Left lung (tissue), 10 donors: ENCODE measurements around the gene SHC3. TPM values are rescaled to one million over a fixed set of nuclear protein-coding genes. Genes with fewer than 3 reads are reported as not detected.

Experiments used
- ATAC-seq: fragments of 200-7000 bp; cut with Tn5 transposase; one replicate; pipeline ENCODE4 v1.9.1; 2020; ENCODE audit warnings: moderate library complexity
- DNase-seq, 4 donors: peaks; one replicate each; pipeline ENCODE4 v3.0.0-alpha.2; 2013 to 2020
- H3K27ac ChIP-seq, 2 donors: fragments of 200-600 bp; sonication (generic) in 1 of 2; one replicate each; pipeline versions ENCODE4 v1.5.0 to v1.8.0; 2020 to 2021
- H3K27me3 ChIP-seq, 2 donors: fragments of 200-600 bp; sonication (generic) in 1 of 2; one replicate each; pipeline versions ENCODE4 v1.5.0 to v1.8.0; 2020 to 2021
- H3K36me3 ChIP-seq, 2 donors: fragments of 200-600 bp; sonication (generic) in 1 of 2; one replicate each; pipeline versions ENCODE4 v1.5.0 to v1.8.0; 2020 to 2021
- H3K4me1 ChIP-seq, 2 donors: fragments of 200-600 bp; one replicate each; pipeline ENCODE4 v1.8.0; 2021
- H3K4me3 ChIP-seq, 2 donors: fragments of 200-600 bp; sonication (generic) in 1 of 2; one replicate each; pipeline versions ENCODE4 v1.5.0 to v1.8.0; 2020 to 2021; ENCODE audit warnings: mild to moderate bottlenecking in 1 of 2
- H3K9me3 ChIP-seq, 2 donors: fragments of 200-600 bp; sonication (generic) in 1 of 2; one replicate each; pipeline versions ENCODE4 v1.5.0 to v1.8.0; 2020 to 2021
- CTCF ChIP-seq, 2 donors: fragments of 200-600 bp; sonication (generic) in 1 of 2; IDR thresholded peaks; one replicate each; pipeline versions ENCODE4 v1.5.0 to v1.8.0; 2021; ENCODE audit warnings: antibody characterized with exemption in 2 of 2
- intact Hi-C, 2 donors: fragments of 100-400 bp; cut with DNase I; formaldehyde crosslinking; loops; one replicate each; pipeline versions ENCODE4 v1.11.2 to v1.14.2; 2022
- polyA plus RNA-seq, 6 donors: library from polyadenylated mRNA; unstranded; fragments of 120-200 nt; gene quantifications; one replicate each; pipeline ENCODE4 v1.2.1, GENCODE V29; 2013; ENCODE audit not compliant: insufficient read length in 6 of 6
- total RNA-seq, 2 donors: library from RNA; stranded (reverse); fragmentation: NEBNext Ultra II Directional; extraction: Animal tissue kit (Norgen Biotek cat#: 25700); gene quantifications; one replicate each; pipeline ENCODE4 v1.2.1, GENCODE V29; 2021
- donor health status: DM: no; HTN: yes; CAD: no.
- donor health status: DM: no; HTN: no; CAD: no.

Gene SHC3
- total and polyA plus RNA-seq, 8 donors = 10.4 to 19.2 (median 15.6) TPM

- ATAC-seq (no peak), DNase-seq (peak in 1 of 4 donors; percentile 50)
- intact Hi-C loops = no loop called here
These were observed 33.5 kb downstream of the SHC3 start for GRCh38 chr9:89145097-89145496.

GRCh38 chr9:89144238-89144637, 34.4 kb downstream of the SHC3 start:
- H3K27me3 ChIP-seq = no peaks in the 10 kb centered on the region
- H3K4me1 ChIP-seq = peaks cover 0 to under 1% of the 10 kb centered on the region in 2 donors
- no peaks in the 10 kb centered on the region for H3K36me3 ChIP-seq
- DNase-seq = no peak
- peak; percentile 23 for ATAC-seq
- no peak overlapping the region for H3K27ac ChIP-seq
- H3K4me3 ChIP-seq = no peak overlapping the region
- intact Hi-C loops = no loop called here
- no peak for TF ChIP-seq CTCF (IDR thresholded peaks at IDR 0.05)
- no peaks in the 10 kb centered on the region for H3K9me3 ChIP-seq

More at GRCh38 chr9:89145097-89145496, 33.5 kb downstream of the SHC3 start:
- Histone ChIP-seq H3K4me1 (no peaks in the 10 kb centered on the region), H3K4me3 (no peak overlapping the region), H3K9me3 (no peaks in the 10 kb centered on the region), H3K36me3 (no peaks in the 10 kb centered on the region), H3K27me3 (no peaks in the 10 kb centered on the region), H3K27ac (no peak overlapping the region)
- no peak for TF ChIP-seq CTCF (IDR thresholded peaks at IDR 0.05)

GRCh38 chr9:89143266-89143665, 35.4 kb downstream of the SHC3 start:
- intact Hi-C loops = no loop called here
- Histone ChIP-seq H3K4me3 (no peak overlapping the region), H3K4me1 (peaks cover 0 to 5% of the 10 kb centered on the region in 2 donors), H3K36me3 (no peaks in the 10 kb centered on the region), H3K9me3 (no peaks in the 10 kb centered on the region), H3K27ac (no peak overlapping the region), H3K27me3 (no peaks in the 10 kb centered on the region)
- no peak for TF ChIP-seq CTCF (IDR thresholded peaks at IDR 0.05)
- no peak for ATAC-seq
- no peak for DNase-seq

GRCh38 chr9:89139455-89139854, 39.2 kb downstream of the SHC3 start:
- TF ChIP-seq CTCF (IDR thresholded peaks at IDR 0.05) = no peak

GRCh38 chr9:89138463-89139390, 39.9 kb downstream of the SHC3 start:
- Histone ChIP-seq H3K27me3 (no peaks in the 10 kb centered on the region), H3K4me3 (no peak overlapping the region), H3K27ac (peak overlapping the region; percentile 2 to 76), H3K9me3 (peaks cover 0 to 11% of the 10 kb centered on the region in 2 donors), H3K4me1 (peaks cover 0 to 10% of the 10 kb centered on the region in 2 donors), H3K36me3 (no peaks in the 10 kb centered on the region)
- TF ChIP-seq CTCF (IDR thresholded peaks at IDR 0.05) = no peak
- no peak for DNase-seq
- intact Hi-C loops = no loop called here
- ATAC-seq = peak; percentile 18

More at GRCh38 chr9:89139455-89139854, 39.2 kb downstream of the SHC3 start:
- DNase-seq = peak in 1 of 4 donors; percentile 63
- peak; percentile 67 for ATAC-seq
- no peaks in the 10 kb centered on the region for H3K27me3 ChIP-seq
- peaks cover 0 to 10% of the 10 kb centered on the region in 2 donors for H3K4me1 ChIP-seq
- H3K36me3 ChIP-seq = no peaks in the 10 kb centered on the region
- no peak overlapping the region for H3K4me3 ChIP-seq
- H3K27ac ChIP-seq = no peak overlapping the region
- H3K9me3 ChIP-seq = peaks cover 0 to 9% of the 10 kb centered on the region in 2 donors
- intact Hi-C loops = no loop called here
